ENCODE results near the gene AKIP1.

DNA sequence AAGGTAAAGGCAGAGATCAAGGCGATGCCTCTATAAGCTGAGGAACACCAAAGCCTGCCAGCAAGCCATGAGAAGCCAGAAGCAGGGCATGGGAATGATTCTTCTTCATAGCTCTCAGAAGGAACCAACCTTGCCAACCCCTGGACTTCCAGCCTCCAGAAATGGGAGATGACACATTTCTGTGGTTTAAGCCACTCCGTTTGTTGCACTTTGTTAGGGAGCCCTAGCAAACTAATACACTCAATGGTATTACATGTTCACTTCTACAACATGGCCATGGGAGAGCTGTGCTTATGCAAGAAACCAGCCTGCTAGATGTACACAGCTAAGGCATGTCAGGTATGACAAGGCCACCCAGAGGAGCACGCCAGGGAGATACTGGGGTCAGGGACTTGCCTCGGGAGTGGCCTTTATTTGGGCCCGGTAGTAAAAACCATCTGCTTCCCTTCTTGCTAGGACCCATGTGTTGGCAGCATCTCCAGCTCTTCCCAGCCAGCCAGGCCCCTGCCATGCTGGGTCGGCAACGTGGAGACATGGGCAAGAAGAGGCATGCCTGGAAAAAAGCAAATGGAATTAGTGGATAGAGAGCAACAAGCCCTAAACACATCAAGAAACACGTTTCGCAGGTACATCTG is 18.1 kb downstream of the AKIP1 start:
- TF ChIP-seq, protein P1, sequence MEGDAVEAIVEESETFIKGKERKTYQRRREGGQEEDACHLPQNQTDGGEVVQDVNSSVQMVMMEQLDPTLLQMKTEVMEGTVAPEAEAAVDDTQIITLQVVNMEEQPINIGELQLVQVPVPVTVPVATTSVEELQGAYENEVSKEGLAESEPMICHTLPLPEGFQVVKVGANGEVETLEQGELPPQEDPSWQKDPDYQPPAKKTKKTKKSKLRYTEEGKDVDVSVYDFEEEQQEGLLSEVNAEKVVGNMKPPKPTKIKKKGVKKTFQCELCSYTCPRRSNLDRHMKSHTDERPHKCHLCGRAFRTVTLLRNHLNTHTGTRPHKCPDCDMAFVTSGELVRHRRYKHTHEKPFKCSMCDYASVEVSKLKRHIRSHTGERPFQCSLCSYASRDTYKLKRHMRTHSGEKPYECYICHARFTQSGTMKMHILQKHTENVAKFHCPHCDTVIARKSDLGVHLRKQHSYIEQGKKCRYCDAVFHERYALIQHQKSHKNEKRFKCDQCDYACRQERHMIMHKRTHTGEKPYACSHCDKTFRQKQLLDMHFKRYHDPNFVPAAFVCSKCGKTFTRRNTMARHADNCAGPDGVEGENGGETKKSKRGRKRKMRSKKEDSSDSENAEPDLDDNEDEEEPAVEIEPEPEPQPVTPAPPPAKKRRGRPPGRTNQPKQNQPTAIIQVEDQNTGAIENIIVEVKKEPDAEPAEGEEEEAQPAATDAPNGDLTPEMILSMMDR (conservative IDR thresholded peaks at IDR 0.05; ENCODE audit: low read depth, low read length), result no peak
- TF ChIP-seq EZH2phosphoT487 (IDR thresholded peaks at IDR 0.05; ENCODE audit: borderline replicate concordance, low read length), result no peak
- no peak for TF ChIP-seq EZH2 (IDR thresholded peaks at IDR 0.05; ENCODE audit: low read length, unreplicated experiment)

Measured in PC-3 (cell line).